HK-2 (cell line): Measurements from ENCODE around the gene FDX2.
A peak's percentile ranks its signal among the peaks of the same experiment; 100 is the strongest.

ENCODE experiments used
- DNase-seq: peaks from one replicate; pipeline ENCODE4 v3.0.0-alpha.2; 2018; ENCODE audit not compliant: unreplicated experiment

The FDX2 gene

GRCh38 chr19:10299545-10300458, 16.0 kb downstream of the FDX2 start:
- DNase-seq, result no peak

GRCh38 chr19:10295847-10296591, 19.8 kb downstream of the FDX2 start:
- no peak for DNase-seq

GRCh38 chr19:10295305-10295846, 20.4 kb downstream of the FDX2 start:
- no peak for DNase-seq

DNA sequence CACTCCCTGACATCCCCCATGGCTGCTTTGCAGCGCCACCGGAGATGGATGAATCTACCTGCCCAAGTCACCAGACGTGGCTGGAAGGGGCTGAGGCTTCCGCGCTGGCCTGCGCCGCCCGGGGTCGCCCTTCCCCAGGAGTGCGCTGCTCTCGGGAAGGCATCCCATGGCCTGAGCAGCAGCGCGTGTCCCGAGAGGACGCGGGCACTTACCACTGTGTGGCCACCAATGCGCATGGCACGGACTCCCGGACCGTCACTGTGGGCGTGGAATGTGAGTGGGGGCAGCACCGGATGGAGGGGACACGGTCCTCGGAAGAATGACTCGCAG, 21.5 kb downstream of the FDX2 start:
- DNase-seq, result no peak

DNA sequence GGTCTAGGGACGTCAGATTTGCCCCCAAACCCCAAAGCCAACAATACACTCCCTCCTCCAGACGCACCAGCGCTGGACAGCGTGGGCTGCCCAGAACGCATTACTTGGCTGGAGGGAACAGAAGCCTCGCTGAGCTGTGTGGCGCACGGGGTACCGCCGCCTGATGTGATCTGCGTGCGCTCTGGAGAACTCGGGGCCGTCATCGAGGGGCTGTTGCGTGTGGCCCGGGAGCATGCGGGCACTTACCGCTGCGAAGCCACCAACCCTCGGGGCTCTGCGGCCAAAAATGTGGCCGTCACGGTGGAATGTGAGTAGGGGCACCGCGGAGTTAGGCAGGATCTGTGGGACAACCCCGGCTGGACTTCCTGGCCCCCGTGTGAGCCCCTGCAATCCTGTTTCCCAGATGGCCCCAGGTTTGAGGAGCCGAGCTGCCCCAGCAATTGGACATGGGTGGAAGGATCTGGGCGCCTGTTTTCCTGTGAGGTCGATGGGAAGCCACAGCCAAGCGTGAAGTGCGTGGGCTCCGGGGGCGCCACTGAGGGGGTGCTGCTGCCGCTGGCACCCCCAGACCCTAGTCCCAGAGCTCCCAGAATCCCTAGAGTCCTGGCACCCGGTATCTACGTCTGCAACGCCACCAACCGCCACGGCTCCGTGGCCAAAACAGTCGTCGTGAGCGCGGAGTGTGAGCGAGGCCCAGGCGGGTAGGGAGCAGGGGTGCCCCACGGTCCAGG, 22.0 kb downstream of the FDX2 start:
- no peak for DNase-seq

- no peak for DNase-seq
Observed at GRCh38 chr19:10292789-10293636, 22.8 kb downstream of the FDX2 start.

DNA sequence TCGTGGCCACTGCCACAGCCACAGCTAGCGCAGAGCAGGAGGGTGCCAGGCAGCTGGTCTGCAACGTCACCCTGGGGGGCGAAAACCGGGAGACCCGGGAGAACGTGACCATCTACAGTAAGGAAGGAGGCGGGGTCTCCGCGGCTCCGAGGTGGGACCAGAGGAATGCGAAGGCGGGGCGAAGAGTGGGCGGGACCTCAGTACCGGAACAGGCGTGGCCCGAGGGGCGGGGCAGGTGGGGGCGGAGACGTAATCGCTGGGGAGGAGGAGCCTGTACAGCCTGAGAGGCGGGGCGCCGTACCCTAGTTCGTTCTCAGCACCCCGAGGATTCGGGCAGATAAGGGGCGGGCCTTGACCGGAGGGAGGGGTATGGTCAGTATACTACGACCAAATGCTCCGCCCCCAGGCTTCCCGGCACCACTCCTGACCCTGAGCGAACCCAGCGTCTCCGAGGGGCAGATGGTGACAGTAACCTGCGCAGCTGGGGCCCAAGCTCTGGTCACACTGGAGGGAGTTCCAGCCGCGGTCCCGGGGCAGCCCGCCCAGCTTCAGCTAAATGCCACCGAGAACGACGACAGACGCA, 23.5 kb downstream of the FDX2 start:
- no peak for DNase-seq

DNA sequence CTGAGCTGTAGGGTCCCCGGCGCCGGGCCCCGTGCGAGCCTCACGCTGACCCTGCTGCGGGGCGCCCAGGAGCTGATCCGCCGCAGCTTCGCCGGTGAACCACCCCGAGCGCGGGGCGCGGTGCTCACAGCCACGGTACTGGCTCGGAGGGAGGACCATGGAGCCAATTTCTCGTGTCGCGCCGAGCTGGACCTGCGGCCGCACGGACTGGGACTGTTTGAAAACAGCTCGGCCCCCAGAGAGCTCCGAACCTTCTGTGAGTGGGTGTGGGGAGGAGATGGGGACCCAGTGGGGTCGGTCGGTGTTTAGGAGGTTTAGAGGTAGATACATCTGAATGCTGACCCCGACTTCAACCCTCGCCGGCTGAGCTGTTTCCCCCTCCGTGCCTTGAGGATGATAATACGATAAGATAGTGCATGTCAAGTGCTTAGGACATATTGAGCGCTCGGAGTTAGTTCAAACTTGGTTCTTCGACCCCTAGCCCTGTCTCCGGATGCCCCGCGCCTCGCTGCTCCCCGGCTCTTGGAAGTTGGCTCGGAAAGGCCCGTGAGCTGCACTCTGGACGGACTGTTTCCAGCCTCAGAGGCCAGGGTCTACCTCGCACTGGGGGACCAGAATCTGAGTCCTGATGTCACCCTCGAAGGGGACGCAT, 24.1 kb downstream of the FDX2 start:
- no peak for DNase-seq

- DNase-seq, result peak; percentile 34
Observed at GRCh38 chr19:10290876-10291553, 24.8 kb downstream of the FDX2 start.

DNA sequence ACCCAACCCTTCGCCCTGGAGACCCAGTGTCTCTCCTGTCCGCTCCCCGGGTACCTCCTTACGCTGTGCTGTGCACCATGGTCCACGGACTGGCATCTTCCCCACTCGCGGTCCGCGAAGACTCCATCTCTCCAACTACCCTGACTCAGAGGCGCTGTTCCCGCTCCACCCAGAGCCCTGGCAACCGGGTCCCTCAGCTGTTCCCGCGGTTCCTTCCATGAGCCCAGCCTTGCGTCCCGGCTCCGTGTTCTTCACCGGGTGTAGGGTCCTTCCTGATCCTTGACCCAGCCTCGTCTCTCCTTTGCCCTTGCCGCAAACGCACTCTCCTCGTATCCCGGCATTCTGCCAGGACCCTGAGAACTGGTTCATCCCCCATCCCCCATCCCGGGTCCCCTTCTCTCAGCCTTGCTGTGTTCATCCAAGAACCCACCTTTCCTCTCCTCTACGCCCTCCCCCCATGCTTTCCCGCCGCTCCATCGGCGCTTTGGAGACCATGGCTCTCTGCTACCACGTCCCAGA, 25.4 kb downstream of the FDX2 start:
- no peak for DNase-seq

DNA sequence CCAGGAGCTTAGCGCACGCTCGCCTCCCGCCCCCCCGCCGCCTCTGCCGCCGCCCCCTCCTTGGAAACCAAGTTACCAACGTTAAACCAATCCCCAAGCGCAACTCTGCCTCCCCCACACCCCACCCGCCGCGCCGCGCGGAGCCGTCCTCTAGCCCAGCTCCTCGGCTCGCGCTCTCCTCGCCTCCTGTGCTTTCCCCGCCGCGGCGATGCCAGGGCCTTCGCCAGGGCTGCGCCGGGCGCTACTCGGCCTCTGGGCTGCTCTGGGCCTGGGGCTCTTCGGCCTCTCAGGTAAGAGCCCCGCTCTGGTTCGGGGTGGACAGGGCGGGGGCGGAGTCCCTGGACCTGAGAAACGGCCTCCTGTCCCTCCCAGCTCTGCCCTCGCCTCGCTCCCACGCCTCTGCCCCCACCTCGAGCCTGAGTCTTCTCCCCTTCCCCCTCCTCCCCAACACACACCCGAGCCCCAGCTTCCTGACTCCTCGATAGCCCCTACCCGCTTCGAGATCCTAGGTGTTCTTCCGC, 25.9 kb downstream of the FDX2 start, which contains the start of gene ICAM5:
ICAM5 (plus strand) TSS at position 117 of the 521 bp plus-strand sequence; CDS start at position 209, 92 bp downstream.
- peak; percentile 69 for DNase-seq

- peak; percentile 74 for DNase-seq
Observed at GRCh38 chr19:10289167-10289835, 26.5 kb downstream of the FDX2 start.

DNA sequence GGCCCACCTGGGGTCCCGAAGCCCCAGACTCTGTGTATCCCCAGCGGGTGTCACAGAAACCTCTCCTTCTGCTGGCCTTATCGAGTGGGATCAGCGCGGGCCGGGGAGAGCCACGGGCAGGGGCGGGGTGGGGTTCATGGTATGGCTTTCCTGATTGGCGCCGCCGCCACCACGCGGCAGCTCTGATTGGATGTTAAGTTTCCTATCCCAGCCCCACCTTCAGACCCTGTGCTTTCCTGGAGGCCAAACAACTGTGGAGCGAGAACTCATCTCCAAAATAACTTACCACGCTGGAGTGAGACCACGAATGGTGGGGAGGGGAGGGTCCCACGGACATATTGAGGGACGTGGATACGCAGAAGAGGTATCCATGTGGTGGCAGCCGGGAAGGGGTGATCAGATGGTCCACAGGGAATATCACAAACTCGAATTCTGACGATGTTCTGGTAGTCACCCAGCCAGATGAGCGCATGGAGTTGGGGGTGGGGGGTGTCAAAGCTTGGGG, 27.1 kb downstream of the FDX2 start:
- DNase-seq, result peak; percentile 82

- DNase-seq, result peak; percentile 34
Observed at GRCh38 chr19:10286803-10287737, 28.7 kb downstream of the FDX2 start, which contains the start of gene ICAM4. Gene ICAM4 (plus strand): TSS chr19:10286955. CDS start chr19:10287013, 58 bp downstream.

GRCh38 chr19:10285393-10285792, 30.4 kb downstream of the FDX2 start:
- DNase-seq, result no peak

DNA sequence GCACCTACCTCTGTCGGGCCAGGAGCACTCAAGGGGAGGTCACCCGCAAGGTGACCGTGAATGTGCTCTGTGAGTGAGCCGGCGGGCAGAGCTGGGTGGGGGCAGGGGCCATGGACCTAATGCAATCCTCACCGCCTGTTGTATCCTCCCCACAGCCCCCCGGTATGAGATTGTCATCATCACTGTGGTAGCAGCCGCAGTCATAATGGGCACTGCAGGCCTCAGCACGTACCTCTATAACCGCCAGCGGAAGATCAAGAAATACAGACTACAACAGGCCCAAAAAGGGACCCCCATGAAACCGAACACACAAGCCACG, 30.9 kb downstream of the FDX2 start:
- no peak for DNase-seq
